ENCODE data around the gene UFC1. TPM values are rescaled to one million over a fixed set of nuclear protein-coding genes. Genes with fewer than 3 reads are reported as not detected.

The UFC1 gene
- polyA plus RNA-seq, 3 donors = 100 to 120 (median 108) TPM

DNA sequence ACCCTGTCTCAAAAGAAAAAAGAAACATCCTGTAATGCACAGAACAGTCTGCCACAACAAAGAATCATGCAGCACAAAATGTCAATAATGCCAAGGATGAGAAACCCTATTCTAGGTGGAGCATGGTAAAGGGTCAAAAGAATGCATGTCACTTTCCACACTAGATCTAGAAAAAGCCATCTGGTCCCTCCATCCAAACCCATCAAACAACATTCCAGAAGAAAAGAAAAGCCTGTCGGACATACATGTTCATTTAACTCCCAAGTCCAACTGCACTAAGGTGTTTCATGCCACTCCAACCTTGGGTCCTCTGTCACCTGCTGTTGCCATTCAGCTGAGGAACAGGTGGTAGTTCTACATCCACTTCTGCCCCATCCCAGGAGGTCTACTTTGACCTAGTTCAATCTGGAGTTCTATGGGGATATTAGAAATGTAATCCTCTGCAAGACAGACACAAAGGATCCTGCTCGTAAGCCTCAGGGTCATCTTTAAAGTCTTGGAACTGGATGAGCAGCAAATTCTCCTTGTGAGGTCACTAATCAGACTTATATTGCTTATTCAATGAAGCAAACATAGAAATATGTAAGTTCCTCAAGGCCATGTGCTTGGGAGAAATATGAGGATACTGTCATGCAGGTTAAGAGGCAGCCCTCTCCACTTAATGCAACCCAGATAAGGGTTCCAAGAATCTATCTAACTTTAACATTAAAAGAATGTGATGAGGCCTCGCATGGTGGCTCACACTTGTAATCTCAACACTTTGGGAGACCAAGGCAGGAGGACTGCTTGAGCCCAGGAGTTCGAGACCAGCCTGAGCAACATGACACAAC is 25.0 kb upstream of the UFC1 start:
- Histone ChIP-seq H3K4me1 (ENCODE audit: control insufficient read depth in 1 of 2, insufficient read depth in 2 of 2, low read length in 2 of 2) (peaks cover 47 to 63% of the 10 kb centered on the region in 2 donors), H3K36me3 (replicated peaks in 1 of 2; ENCODE audit: control insufficient read depth in 1 of 2, insufficient read depth in 2 of 2, low read length in 2 of 2) (peaks cover 28 to 67% of the 10 kb centered on the region in 2 donors), H3K9me3 (replicated peaks in 1 of 2; ENCODE audit: control insufficient read depth in 1 of 2, insufficient read depth in 1 of 2, low read length in 2 of 2) (no peaks in the 10 kb centered on the region), H3K4me3 (replicated peaks in 1 of 3; ENCODE audit: low read depth in 2 of 3, low read length in 3 of 3) (peak overlapping the region in 1 of 3 experiments; percentile 52), H3K27ac (ENCODE audit: low read depth in 1 of 2, low read length in 2 of 2) (peak overlapping the region in 1 of 2 donors; percentile 75), H3K27me3 (ENCODE audit: control insufficient read depth in 2 of 2, insufficient read depth in 2 of 2, low read length in 2 of 2) (no peaks in the 10 kb centered on the region), H2AFZ (ENCODE audit: insufficient read depth, low read depth, low read length, poor library complexity, severe bottlenecking) (no peak overlapping the region), H3K9ac (ENCODE audit: insufficient read depth, low read length, poor library complexity, severe bottlenecking) (no peak overlapping the region), H3K79me2 (ENCODE audit: insufficient read depth, low read length) (peaks cover 94% of the 10 kb centered on the region), H4K20me1 (ENCODE audit: insufficient read depth, low read length) (peaks cover 44% of the 10 kb centered on the region), H3K4me2 (replicated peaks; ENCODE audit: extremely low read depth, low read length, poor library complexity, severe bottlenecking) (no peak overlapping the region)
- intact Hi-C loops (cut with micrococcal nuclease) = no loop called here
- WGBS (ENCODE audit: insufficient coverage) = 96% methylated on average over 4 of the region's 4 CpGs
- Mint-ChIP-seq H3K36me3 (peaks cover 52 to 60% of the 10 kb centered on the region in 2 donors), H3K9me3 (no peaks in the 10 kb centered on the region), H3K27me3 (ENCODE audit: low read depth in 3 of 3) (peaks cover 0 to 2% (median 1%) of the 10 kb centered on the region in 3 donors), H3K27ac (peak overlapping the region in 2 of 7 donors; percentile 32 to 76), H3K4me1 (peaks cover 56% of the 10 kb centered on the region), H3K4me3 (no peak overlapping the region)
- DNase-seq = no peak
- TF ChIP-seq, protein P1, sequence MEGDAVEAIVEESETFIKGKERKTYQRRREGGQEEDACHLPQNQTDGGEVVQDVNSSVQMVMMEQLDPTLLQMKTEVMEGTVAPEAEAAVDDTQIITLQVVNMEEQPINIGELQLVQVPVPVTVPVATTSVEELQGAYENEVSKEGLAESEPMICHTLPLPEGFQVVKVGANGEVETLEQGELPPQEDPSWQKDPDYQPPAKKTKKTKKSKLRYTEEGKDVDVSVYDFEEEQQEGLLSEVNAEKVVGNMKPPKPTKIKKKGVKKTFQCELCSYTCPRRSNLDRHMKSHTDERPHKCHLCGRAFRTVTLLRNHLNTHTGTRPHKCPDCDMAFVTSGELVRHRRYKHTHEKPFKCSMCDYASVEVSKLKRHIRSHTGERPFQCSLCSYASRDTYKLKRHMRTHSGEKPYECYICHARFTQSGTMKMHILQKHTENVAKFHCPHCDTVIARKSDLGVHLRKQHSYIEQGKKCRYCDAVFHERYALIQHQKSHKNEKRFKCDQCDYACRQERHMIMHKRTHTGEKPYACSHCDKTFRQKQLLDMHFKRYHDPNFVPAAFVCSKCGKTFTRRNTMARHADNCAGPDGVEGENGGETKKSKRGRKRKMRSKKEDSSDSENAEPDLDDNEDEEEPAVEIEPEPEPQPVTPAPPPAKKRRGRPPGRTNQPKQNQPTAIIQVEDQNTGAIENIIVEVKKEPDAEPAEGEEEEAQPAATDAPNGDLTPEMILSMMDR (IDR thresholded peaks at IDR 0.05) = no peak

DNA sequence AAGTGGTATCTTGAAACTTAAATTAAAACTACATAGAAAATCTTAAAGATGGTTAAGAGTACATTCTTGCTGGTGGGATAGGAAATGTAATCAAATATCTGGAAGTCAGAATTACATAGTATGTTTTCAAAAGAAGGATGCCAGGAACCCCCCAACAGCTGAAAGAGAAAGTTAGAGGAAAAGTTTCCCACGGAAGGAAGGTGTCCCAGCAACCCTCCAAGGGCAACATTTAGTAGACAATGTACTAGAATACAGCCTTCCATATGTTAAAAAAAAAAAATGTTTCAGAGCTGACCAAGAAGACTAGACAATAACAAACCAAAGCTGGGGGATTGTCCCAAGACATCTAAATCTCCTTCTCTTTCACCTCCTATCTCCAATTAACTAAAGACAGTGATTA is 23.5 kb upstream of the UFC1 start:
- peaks cover 38 to 45% of the 10 kb centered on the region in 2 donors for H3K36me3 Mint-ChIP-seq
- Histone ChIP-seq H3K4me1 (ENCODE audit: control insufficient read depth in 1 of 2, insufficient read depth in 2 of 2, low read length in 2 of 2) (peaks cover 48 to 67% of the 10 kb centered on the region in 2 donors), H3K4me2 (replicated peaks; ENCODE audit: extremely low read depth, low read length, poor library complexity, severe bottlenecking) (no peak overlapping the region), H3K27ac (ENCODE audit: low read depth in 1 of 2, low read length in 2 of 2) (no peak overlapping the region), H3K4me3 (replicated peaks in 1 of 3; ENCODE audit: low read depth in 2 of 3, low read length in 3 of 3) (no peak overlapping the region), H3K27me3 (ENCODE audit: control insufficient read depth in 2 of 2, insufficient read depth in 2 of 2, low read length in 2 of 2) (no peaks in the 10 kb centered on the region), H3K79me2 (ENCODE audit: insufficient read depth, low read length) (peaks cover 96% of the 10 kb centered on the region), H3K9me3 (replicated peaks in 1 of 2; ENCODE audit: control insufficient read depth in 1 of 2, insufficient read depth in 1 of 2, low read length in 2 of 2) (no peaks in the 10 kb centered on the region), H3K9ac (ENCODE audit: insufficient read depth, low read length, poor library complexity, severe bottlenecking) (no peak overlapping the region), H2AFZ (ENCODE audit: insufficient read depth, low read depth, low read length, poor library complexity, severe bottlenecking) (no peak overlapping the region), H4K20me1 (ENCODE audit: insufficient read depth, low read length) (peaks cover 32% of the 10 kb centered on the region), H3K36me3 (replicated peaks in 1 of 2; ENCODE audit: control insufficient read depth in 1 of 2, insufficient read depth in 2 of 2, low read length in 2 of 2) (peaks cover 18 to 53% of the 10 kb centered on the region in 2 donors)
- peak overlapping the region in 3 of 7 donors; percentile 10 to 15 (median 11) for H3K27ac Mint-ChIP-seq
- H3K9me3 Mint-ChIP-seq = no peaks in the 10 kb centered on the region
- H3K4me3 Mint-ChIP-seq = no peak overlapping the region
- H3K27me3 Mint-ChIP-seq (ENCODE audit: low read depth in 3 of 3) = peaks cover 0 to 2% (median 1%) of the 10 kb centered on the region in 3 donors
- TF ChIP-seq, protein P1 (IDR thresholded peaks at IDR 0.05) = no peak
- WGBS (ENCODE audit: insufficient coverage) = no CpG with 5 or more reads among the region's 1 CpG
- H3K4me1 Mint-ChIP-seq = peaks cover 61% of the 10 kb centered on the region
- no peak for DNase-seq
- intact Hi-C loops (cut with micrococcal nuclease) = loop anchor here in 1 of 2 donors (5.0 kb wide), 1 partner anchor 58 kb away; no protein-coding TSS in a partner anchor

Measured in CD14-positive monocyte (primary cell).